ENCODE data around the gene PAK6.

- TF ChIP-seq EZH2 (IDR thresholded peaks at IDR 0.05; ENCODE audit: low read length, unreplicated experiment) (no peak), CTCF (conservative IDR thresholded peaks at IDR 0.05; ENCODE audit: low read depth, low read length) (no peak)
Observed at GRCh38 chr15:40233727-40234577, 4.9 kb upstream of the PAK6 start.
